Activated effector memory CD4-positive, alpha-beta T cell treated with anti-CD3 and anti-CD28 coated beads, Interleukin-2, amount 50 U/mL, for 16 hours (primary cell): ENCODE results near the gene DYNC2H1.

Experiments
- DNase-seq: peaks from one replicate; pipeline ENCODE4 v3.0.0-alpha.2; 2020

DYNC2H1 gene, protein sequence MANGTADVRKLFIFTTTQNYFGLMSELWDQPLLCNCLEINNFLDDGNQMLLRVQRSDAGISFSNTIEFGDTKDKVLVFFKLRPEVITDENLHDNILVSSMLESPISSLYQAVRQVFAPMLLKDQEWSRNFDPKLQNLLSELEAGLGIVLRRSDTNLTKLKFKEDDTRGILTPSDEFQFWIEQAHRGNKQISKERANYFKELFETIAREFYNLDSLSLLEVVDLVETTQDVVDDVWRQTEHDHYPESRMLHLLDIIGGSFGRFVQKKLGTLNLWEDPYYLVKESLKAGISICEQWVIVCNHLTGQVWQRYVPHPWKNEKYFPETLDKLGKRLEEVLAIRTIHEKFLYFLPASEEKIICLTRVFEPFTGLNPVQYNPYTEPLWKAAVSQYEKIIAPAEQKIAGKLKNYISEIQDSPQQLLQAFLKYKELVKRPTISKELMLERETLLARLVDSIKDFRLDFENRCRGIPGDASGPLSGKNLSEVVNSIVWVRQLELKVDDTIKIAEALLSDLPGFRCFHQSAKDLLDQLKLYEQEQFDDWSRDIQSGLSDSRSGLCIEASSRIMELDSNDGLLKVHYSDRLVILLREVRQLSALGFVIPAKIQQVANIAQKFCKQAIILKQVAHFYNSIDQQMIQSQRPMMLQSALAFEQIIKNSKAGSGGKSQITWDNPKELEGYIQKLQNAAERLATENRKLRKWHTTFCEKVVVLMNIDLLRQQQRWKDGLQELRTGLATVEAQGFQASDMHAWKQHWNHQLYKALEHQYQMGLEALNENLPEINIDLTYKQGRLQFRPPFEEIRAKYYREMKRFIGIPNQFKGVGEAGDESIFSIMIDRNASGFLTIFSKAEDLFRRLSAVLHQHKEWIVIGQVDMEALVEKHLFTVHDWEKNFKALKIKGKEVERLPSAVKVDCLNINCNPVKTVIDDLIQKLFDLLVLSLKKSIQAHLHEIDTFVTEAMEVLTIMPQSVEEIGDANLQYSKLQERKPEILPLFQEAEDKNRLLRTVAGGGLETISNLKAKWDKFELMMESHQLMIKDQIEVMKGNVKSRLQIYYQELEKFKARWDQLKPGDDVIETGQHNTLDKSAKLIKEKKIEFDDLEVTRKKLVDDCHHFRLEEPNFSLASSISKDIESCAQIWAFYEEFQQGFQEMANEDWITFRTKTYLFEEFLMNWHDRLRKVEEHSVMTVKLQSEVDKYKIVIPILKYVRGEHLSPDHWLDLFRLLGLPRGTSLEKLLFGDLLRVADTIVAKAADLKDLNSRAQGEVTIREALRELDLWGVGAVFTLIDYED (N-terminal part only)

DNA sequence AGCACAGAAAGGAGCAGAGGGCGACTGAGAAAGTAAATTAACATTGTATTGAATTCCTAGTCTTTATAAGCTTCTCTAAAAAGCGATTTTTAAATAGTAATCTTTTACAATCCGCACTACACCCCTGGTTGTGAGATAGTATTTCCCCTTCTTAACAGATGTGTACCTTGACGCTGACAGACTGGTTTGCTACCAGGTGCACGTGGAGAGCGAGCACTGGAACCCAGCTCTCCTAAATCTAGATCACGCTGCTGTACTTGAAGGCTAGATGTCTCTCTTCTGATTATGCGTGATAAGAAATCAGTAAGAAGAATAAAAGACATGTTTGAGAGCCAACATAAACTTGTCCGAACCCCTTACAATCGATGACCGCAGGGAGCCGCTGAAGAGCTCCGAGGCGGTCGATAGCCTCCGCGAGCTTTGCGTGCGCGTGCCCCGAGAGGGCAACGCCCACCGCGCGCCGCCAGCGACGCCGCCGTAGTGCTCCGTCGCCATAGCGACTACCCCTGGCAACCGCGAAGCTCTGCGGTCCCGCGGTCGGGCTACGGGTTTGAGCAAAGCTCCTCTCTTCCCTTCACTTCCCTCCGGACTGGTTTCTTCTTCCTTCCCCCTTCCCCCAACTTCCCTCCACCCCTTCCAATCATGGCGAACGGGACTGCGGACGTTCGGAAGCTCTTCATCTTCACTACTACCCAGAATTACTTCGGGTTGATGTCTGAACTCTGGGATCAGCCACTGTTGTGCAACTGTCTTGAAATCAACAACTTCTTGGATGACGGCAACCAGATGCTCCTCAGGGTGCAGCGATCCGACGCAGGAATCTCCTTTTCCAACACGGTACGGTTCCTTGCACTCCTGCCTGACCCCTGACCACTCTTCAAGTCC is at the start of gene DYNC2H1:
Gene DYNC2H1 (plus strand): TSS at position 494 of the 885 bp plus-strand sequence. CDS start 149 bp downstream, at position 643.
- peak; percentile 95 for DNase-seq

DNA sequence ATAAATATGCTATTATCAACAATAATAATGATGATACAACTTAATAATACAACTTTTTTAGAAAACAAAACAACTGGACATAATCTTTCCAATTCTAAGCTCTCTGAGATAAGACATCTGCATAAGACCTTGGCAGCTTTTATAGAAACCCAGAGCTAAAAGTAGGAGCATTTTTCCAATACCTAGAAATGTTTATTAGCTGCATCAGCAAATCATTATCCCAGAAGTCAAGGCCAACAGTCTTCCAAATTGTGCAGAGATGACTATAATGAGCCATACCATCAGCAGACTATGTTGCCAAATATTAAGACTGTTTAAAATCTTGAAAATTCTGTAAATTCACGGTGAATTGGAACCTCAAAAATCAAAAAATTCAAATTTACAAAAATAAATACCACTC is 47.6 kb upstream of the DYNC2H1 start:
- DNase-seq = no peak

DNA sequence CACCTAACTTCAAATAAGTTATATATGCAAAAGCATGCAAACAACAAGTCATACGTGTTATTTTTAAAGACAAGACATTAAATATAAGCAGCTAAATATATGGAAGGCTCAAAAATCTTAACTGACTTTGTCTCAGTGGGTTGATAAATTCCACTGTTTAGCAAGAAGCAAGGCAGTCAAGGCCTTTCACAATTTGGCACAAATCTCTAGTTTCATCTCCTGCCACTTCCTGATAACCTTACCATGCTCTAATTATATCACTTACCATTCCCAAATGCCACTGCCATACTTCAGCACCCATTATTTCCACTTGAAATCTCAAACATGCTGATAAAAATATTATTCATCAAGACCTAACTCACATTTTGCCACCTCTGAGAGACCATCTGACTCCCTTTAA is 42.1 kb upstream of the DYNC2H1 start:
- DNase-seq = no peak

DNA sequence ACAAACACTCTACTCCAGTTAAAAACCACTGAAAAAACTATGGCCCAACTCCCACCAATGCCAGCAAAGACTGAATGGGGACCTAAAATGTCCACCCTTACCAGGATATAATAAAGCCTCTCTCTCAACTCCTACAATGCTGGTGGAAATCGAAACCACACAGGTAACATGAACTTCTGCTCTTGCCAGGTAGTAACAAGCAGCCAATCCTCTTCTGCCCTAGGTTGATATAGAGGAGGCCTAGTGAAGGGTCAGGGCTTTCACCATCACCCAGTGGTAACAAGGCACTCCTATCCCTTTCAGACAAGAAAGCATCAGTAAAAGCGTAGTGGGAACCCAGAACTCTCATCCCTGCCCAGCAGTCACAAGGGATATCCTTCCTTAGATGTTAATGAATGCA is 39.9 kb upstream of the DYNC2H1 start:
- no peak for DNase-seq

DNA sequence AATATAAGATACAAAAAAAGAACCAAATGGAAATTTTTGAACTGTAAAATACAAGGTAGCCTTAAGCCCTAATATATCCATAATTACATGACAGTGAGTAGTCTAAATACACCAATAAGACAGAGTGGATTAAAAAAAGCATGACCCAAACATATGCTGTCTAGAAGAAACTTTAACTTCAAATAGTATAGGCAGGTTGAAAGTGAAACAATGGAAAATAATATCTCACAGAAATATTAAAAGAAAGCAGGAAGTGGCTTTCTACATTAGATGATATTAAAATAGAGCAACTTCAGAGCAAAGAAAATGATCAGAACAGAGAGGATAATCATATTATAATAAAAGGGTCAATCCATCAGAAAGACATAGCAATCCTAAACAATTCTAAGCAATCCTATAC is 39.1 kb upstream of the DYNC2H1 start:
- DNase-seq = no peak

DNA sequence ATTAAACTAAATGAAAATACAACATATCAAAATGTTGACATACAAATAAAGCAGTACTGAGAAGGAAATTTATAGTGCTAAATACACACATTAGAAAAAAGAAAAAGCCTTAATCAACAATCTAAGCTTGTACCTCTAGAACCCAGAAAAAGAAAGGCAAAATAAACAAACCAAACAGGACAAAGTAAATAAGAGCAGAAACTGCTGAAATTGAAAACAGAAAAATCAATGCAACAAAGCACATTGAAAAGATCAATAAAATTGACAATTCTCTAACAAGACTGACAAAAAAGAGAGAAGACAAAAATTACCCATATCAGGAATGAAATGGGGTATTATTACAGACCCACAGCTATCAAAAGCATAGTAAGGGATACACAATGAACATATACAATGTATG is 38.2 kb upstream of the DYNC2H1 start:
- DNase-seq = no peak

DNA sequence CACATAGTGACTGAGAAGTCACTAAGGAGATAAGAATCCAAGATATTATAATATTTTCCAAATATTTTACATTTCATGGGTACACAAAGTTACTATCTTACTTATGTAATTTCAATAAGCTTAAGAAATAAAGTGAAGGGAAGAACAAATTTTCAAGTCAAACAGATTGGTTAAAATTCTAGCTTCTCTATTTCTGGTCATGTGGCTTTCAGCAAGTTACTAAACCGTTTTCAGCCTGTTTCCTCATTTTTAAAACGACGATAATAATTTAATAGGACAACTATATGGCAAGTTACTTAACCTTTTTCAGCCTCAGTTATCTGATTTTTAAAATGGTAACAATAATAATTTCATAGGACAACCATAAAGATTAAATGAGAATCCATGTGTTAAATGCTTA is 32.9 kb upstream of the DYNC2H1 start:
- DNase-seq = no peak

DNA sequence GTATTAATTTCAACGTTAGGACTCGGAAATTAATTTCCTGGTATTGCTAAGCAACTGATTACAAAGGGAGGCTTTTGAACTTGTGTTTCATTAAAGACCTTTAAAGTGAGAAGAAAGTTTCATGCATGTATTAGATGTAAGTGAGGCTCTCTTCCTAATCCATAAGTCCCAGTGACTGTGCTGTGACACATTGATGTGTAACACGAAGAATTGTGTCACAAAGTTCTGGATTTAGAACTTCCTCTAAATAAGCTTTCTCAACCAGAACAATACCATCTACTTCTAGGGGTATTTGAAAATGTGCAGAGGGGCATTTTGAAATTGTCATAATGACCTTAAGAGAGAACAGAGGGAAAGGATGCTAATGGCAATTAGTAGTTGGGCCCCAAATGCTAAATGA is 31.7 kb upstream of the DYNC2H1 start:
- no peak for DNase-seq

DNA sequence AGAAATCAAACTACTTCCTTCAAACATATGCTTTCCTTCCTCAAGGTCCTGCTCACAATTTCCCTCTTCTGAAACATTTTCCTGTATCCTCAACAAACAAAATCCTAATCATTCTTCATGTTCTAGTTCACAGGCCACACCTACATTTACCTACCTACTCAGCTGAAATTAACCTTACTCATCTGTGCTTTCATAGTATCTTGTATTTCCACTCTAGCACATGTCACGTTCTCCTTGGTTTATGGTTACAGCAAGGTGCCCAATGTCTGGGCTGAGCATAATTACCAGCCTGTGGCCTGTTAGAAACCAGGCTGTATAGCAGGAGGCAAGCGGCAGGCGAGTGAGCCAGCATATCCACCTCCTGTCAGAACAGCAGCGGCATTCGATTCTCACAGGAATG is 30.5 kb upstream of the DYNC2H1 start:
- no peak for DNase-seq

DNA sequence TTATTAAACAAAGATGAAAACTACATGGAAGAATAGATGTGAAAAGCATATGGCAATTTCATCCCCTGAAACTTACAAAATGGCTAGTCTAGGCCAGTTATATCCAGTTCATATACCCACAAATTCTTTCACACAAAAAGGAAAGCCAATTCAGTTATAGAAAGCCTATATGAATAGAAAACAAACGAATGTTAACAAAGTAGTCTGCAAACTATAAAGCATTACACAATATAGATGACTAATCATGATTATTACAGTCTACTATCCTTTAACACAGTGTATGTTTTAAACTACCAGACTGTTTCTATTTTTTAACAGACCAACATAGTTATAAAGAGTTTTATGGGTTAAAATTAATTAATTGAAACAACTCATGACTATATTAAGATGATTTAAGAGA is 29.4 kb upstream of the DYNC2H1 start:
- no peak for DNase-seq

DNA sequence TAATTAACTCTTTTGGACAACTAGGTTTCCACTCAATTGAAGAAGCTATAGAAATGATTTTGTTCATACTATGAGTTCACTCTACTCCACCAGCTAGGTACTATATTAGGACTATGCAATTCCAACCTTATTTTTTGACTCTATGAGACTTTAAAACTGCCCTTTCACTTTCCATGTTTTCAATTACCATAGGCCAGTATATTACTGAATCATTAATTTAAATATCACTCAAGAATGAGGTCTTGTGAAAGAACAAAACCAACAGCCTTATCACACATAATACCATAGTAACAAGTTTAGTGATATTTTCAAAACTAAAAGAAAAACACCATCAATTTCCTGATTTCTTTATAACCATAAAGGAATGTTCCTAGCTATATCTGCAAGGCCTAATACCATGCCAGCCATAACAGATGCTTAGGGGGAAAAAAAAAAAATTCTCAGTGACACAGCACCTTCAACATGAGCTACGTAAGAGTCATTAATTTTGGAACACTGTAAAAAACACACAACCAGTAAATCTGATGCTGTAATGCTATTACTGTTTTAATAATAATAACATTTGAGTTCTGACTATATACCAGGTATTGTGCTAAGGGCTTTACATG is 23.4 kb upstream of the DYNC2H1 start:
- DNase-seq = no peak

DNA sequence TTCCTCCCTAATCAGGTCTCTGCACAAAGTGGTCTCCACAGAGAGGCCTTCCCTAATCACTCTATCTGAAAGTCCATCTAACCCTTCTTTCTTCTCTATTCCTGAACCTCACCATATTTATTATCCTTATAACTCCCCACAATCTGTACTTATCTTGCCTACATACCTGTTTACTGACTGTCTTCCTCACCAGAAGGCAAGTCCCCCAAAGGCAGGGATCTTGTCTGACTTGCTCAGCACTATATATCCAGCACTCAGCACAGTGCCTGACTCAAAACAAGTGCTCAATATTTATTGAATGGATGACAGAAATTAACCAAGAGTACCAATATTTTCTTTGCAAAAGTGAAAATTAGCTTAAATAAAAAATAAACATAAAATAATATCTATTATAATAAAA is 22.8 kb upstream of the DYNC2H1 start:
- no peak for DNase-seq

DNA sequence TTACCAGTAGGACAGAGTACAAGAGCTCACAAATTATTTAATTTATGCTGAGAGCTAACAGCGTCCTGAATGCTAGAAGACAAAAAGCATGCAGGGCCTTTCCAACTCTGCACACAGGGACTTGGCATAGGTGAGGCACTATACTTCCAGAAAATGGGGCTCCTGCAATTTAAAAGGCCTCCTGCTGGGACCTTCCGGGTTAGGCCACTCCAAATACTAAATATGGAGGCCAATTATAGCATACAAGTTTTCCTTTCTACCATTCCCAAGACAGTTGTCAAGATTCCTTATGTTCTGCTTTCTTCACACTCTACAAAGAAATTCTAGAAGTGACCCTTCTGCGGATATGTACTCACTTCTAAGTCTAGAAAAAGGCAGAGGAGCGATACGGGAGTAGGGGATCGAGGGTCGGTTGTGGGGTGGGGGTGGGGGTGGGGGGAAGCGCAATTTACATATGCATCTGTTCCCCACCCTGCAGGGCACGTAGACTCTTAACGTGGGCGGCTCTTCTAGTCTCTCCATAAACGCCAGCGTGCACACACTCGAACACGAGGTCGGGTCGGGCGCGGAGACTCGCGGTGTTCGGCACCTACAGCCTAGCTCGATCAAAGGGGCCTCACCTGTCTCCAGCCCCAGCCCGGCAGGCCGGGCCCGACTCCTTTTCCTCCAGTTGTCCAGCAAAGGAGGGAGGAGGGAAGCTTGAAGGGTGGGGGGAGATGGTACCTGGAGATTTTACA is 18.0 kb upstream of the DYNC2H1 start:
- peak; percentile 78 for DNase-seq

DNA sequence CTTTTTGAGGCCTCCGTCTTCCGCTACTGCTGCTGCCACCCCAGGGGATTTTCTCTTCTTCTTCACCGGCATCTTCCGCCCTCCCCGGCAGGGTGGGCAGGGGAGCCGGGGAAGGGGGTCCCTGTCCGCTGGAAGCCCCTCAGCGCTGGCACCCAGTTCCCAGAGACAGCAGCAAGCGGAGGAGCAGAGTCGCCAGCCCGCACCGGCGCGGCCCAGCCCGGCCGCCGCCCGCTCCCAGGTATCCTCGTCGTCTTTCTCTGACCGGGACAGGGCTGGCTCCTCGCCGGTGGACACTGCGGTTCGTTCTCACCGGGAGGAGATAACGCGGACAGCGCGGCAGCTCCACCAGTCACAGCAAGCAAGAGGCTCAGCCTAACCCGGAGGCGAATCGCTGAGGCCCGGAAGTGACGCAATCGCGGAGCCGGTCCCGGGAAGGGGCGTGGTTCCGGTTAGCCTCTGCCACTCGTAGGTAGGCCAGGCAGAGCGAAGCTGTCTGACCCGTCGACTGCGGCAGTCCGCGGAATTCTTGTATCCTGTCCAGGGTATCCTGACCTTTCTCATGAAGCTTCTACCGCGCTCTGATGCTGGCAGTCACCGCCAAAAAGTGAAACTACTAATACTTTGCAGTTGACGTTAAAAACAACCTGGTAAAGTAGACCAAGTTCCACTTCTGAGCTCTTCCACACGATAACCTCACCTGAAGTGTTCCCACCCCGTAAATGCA is 17.3 kb upstream of the DYNC2H1 start, which contains the start of gene DCUN1D5:
Gene DCUN1D5 (minus strand): TSS at position 360 of the 724 bp plus-strand sequence. CDS start 288 bp downstream, at position 72.
- peak; percentile 98 for DNase-seq

DNA sequence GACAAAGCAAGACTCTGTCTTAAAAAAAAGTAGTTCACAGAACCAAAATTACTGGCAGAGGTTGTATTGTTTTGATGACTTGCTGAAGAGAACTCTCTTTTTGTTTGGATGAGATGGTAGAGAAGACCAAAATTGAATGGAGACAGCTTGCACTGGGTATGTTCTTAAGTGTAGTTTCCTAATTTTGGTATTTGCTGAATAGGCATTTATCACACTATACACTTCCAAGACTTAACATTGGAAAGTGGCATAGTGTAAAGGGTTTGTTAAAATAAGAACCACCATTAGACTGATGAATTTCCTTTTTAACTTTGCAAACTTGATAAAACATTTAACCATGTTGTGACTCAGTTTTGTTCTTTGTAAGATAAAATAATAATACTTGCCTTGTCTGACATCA is 11.9 kb upstream of the DYNC2H1 start:
- no peak for DNase-seq

DNA sequence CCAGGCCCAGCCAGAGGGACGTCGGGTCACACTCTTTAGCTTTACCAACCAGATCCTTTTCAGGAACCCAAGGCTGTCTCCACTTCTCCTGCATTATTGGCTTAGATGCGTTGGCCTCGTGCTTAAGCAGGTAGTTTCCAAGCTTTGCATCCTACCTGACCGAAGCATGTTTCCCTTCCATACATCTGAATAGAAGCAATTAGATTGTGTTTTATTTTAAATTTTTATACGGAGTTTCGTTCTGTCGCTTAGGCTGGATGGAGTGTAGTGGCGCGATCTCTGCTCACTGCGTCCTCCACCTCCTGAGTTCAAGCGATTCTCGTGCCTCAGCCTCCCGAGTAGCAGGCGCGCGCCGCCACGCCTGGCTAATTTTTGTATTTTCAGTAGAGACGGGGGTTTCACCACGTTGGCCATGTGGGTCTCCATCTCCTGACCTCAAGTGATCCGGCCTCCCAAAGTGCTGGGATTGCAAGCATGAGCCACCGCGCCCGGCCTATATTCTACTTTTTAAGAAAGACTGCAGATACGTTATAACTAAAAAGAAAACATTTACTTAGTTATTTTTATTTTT is 677 bp downstream of the DYNC2H1 start:
- DNase-seq = no peak

DNA sequence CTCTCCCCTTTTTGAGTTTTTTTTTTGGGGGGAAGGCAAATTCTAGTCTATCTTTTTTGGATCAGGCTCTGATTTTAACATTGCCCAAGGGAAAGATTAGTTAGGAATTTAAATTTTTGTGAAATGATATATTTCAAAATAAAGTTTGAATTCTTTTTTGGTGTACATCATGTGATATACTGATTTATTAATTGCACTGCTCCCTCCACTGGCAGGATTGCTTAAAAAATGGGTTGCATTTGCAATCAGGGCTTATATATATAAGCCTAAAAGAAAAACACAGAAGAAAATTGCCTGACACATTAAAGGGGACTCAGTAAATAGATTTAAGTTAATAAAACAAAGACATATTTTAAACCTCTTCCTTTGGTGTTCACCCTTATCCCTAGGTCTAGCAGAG is 1.2 kb downstream of the DYNC2H1 start:
- no peak for DNase-seq

DNA sequence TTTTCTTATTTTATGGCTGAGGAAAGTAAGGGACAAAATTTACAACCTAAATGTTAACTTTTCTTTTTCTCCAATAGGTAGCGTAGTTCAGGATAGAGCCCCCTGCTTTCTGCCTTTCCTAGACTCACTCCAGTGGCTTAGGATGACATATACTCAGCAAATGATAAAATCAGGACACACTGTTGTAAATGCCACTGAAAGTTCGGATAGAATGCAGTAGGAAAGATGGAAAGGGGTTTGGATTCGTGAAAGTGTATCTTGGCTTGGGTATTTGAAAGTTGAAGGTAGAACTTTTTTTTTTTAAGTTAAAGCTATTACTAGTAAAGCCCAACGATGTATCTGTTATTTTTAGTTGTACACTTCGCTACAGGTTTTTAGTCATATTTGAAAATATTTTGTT is 2.2 kb downstream of the DYNC2H1 start:
- DNase-seq = no peak

DNA sequence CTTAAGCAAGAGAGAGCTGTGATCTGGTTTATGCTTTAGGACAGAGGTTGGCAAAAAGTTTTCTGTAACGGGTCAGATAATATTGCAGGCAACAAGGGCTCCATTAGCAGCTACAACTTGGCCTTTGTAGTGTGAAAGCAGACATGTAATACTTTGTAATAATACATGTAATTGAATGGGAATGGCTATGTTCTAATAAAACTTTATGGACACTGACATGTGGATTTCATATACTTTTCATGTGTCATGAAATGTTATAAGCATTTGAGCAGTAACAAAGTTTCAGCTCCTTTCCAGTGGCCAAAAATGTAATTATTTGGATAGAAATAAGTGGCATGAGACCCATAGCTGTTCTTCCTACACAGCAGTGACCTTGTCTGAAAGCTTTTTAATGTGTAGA is 3.1 kb downstream of the DYNC2H1 start:
- DNase-seq = no peak

DNA sequence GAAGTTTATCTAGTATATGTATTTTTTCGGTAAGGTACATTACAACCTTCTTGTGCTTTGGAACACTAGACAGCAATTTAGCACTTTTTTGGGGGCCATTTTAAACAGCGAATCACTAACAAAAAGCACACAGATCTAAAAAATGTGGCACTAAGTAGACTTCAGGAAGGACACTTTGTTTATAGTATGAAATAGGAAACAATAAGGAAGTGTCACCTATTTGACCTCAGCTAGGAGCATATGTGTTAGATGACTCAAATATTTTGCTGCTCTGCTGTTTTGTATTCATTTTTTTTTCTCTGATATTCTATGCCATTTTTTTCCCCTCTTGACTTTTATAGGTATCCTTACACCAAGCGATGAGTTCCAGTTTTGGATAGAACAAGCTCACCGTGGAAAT is 5.6 kb downstream of the DYNC2H1 start:
- no peak for DNase-seq
